GM19463 (cell line): ENCODE results near the gene DCUN1D2.
"Not testable (repeated sequence)": the region's sequence is repeated elsewhere in the genome, so short reads cannot be mapped to it uniquely, and the experiment has no call there.

Experiments used
- ATAC-seq: cut with Tn5 transposase; IDR thresholded peaks from one replicate; pipeline ENCODE4 v1.9.1; 2021; ENCODE audit warnings: mild to moderate bottlenecking, moderate library complexity; ENCODE audit not compliant: unreplicated experiment

Gene DCUN1D2

GRCh38 chr13:113491982-113492381 is 1.5 kb upstream of the DCUN1D2 start:
- ATAC-seq = no peak

GRCh38 chr13:113491418-113491883 is 940 bp upstream of the DCUN1D2 start:
- ATAC-seq = no peak

GRCh38 chr13:113489549-113490495 is 689 bp downstream of the DCUN1D2 start:
- ATAC-seq = peak; percentile 13

GRCh38 chr13:113489171-113489548 is 1.4 kb downstream of the DCUN1D2 start:
- ATAC-seq = no peak

- ATAC-seq = no peak
Measured at GRCh38 chr13:113488283-113488682, 2.2 kb downstream of the DCUN1D2 start.

GRCh38 chr13:113486698-113487097 is 3.8 kb downstream of the DCUN1D2 start:
- no peak for ATAC-seq

GRCh38 chr13:113485545-113485944 is 5.0 kb downstream of the DCUN1D2 start:
- ATAC-seq = no peak

- no peak for ATAC-seq
Measured at GRCh38 chr13:113483504-113484293, 6.8 kb downstream of the DCUN1D2 start.

GRCh38 chr13:113483081-113483480 is 7.4 kb downstream of the DCUN1D2 start:
- no peak for ATAC-seq

- ATAC-seq = no peak
Measured at GRCh38 chr13:113479179-113479578, 11.3 kb downstream of the DCUN1D2 start.

- no peak for ATAC-seq
Measured at GRCh38 chr13:113477724-113478123, 12.8 kb downstream of the DCUN1D2 start.

- ATAC-seq = no peak
Measured at GRCh38 chr13:113476811-113477210, 13.7 kb downstream of the DCUN1D2 start.

GRCh38 chr13:113475911-113476310 is 14.6 kb downstream of the DCUN1D2 start:
- ATAC-seq = no peak

GRCh38 chr13:113475280-113475679 is 15.2 kb downstream of the DCUN1D2 start:
- ATAC-seq = no peak

GRCh38 chr13:113474179-113474578 is 16.3 kb downstream of the DCUN1D2 start:
- no peak for ATAC-seq

GRCh38 chr13:113472355-113473025 is 18.0 kb downstream of the DCUN1D2 start:
- ATAC-seq = no peak

- ATAC-seq = no peak
Measured at GRCh38 chr13:113471844-113472243, 18.7 kb downstream of the DCUN1D2 start.

- not testable (repeated sequence) for ATAC-seq
Measured at GRCh38 chr13:113470635-113471163, 19.8 kb downstream of the DCUN1D2 start.

GRCh38 chr13:113470073-113470472 is 20.4 kb downstream of the DCUN1D2 start:
- no peak for ATAC-seq

- no peak for ATAC-seq
Measured at GRCh38 chr13:113469582-113469981, 20.9 kb downstream of the DCUN1D2 start.
